Cardiac fibroblast (primary cell): ENCODE measurements around the gene ALDH7A1.
"Not testable (repeated sequence)": the region's sequence is repeated elsewhere in the genome, so short reads cannot be mapped to it uniquely, and the experiment has no call there.

Experiments
- DNase-seq, 2 donors: peaks; one replicate each; pipeline versions ENCODE4 v3.0.0 to v3.0.0-alpha.2; 2010; ENCODE audit warnings: low read depth in 2 of 2
- H3K4me3 ChIP-seq, 2 donors: replicated peaks in 1 of 2; 1 replicate in 1 of 2; 2 replicates in 1 of 2; pipeline ENCODE4 v1.5.1; 2011; ENCODE audit warnings: low read depth in 2 of 2, low read length in 2 of 2, mild to moderate bottlenecking in 2 of 2, moderate library complexity in 1 of 2
- CTCF ChIP-seq: IDR thresholded peaks from one replicate; pipeline ENCODE4 v1.5.1; 2011; ENCODE audit warnings: low read depth, mild to moderate bottlenecking, low read length, inconsistent platforms

ALDH7A1 gene

GRCh38 chr5:126628102-126628501 lies 33.1 kb upstream of the ALDH7A1 start:
- TF ChIP-seq CTCF: no peak
- no peak for DNase-seq
- no peak overlapping the region for H3K4me3 ChIP-seq

- TF ChIP-seq CTCF: no peak
- peak; percentile 79 to 95 for DNase-seq
- H3K4me3 ChIP-seq: no peak overlapping the region
These were observed 29.5 kb upstream of the ALDH7A1 start for GRCh38 chr5:126624534-126624933.

GRCh38 chr5:126619781-126620180 lies 24.8 kb upstream of the ALDH7A1 start:
- no peak for DNase-seq
- no peak for TF ChIP-seq CTCF
- H3K4me3 ChIP-seq: no peak overlapping the region

GRCh38 chr5:126617603-126618002 lies 22.6 kb upstream of the ALDH7A1 start:
- H3K4me3 ChIP-seq, DNase-seq: not testable (repeated sequence)

- no peak overlapping the region for H3K4me3 ChIP-seq
- no peak for TF ChIP-seq CTCF
- DNase-seq: no peak
These were observed 20.3 kb upstream of the ALDH7A1 start for GRCh38 chr5:126615286-126615685.

- no peak overlapping the region for H3K4me3 ChIP-seq
- TF ChIP-seq CTCF: no peak
- DNase-seq: no peak
These were observed 19.0 kb upstream of the ALDH7A1 start for GRCh38 chr5:126613941-126614592.

GRCh38 chr5:126610616-126611015 lies 15.6 kb upstream of the ALDH7A1 start:
- no peak overlapping the region for H3K4me3 ChIP-seq
- DNase-seq: no peak
- no peak for TF ChIP-seq CTCF
